HepG2 (cell line): ENCODE measurements around the gene CFAP70. TPM values are rescaled to one million over a fixed set of nuclear protein-coding genes. Genes with fewer than 3 reads are reported as not detected.

Source experiments
- CC2D1A ChIP-seq: sonication (generic); formaldehyde crosslinking; IDR thresholded peaks from 2 replicates; pipeline ENCODE4 v1.8.1; 2023; ENCODE audit warnings: mild to moderate bottlenecking, missing genetic modification reagents
- FOXK1 ChIP-seq: sonication (generic); formaldehyde crosslinking; IDR thresholded peaks from 2 replicates; pipeline ENCODE4 v1.4.0; 2020; ENCODE audit warnings: low read depth, missing genetic modification reagents, borderline replicate concordance
- HDAC6 ChIP-seq: fragments of 200-600 bp; sonication (generic); IDR thresholded peaks from 2 replicates; pipeline ENCODE4 v1.7.0; 2017; ENCODE audit warnings: mild to moderate bottlenecking, antibody characterized with exemption, low read length, low read depth
- HNRNPK ChIP-seq: fragments of 200-400 bp; formaldehyde crosslinking; IDR thresholded peaks from 2 replicates; pipeline ENCODE4 v1.6.1; 2018; ENCODE audit warnings: low read length, low read depth, moderate library complexity, mild to moderate bottlenecking; ENCODE audit not compliant: poor library complexity, severe bottlenecking
- ISL2 ChIP-seq: sonication (generic); formaldehyde crosslinking; IDR thresholded peaks from 2 replicates; pipeline ENCODE4 v1.5.0; 2020; ENCODE audit warnings: missing genetic modification reagents
- KLF16 ChIP-seq, 2 experiments: sonication (generic) in 1 of 2; formaldehyde crosslinking in 1 of 2; IDR thresholded peaks; 2 replicates each; pipeline versions ENCODE4 v1.6.1 to v1.8.0; 2016 to 2023; ENCODE audit warnings: missing genetic modification reagents in 2 of 2, missing compliant biosample characterization in 1 of 2
- NR2F2 ChIP-seq: IDR thresholded peaks from 2 replicates; pipeline ENCODE4 v1.6.1; 2012; ENCODE audit warnings: low read depth, inconsistent platforms, borderline replicate concordance
- PCBP2 ChIP-seq: fragments of 200-400 bp; formaldehyde crosslinking; optimal IDR thresholded peaks from 2 replicates; pipeline ENCODE3; 2018; ENCODE audit warnings: low read length, low read depth; ENCODE audit not compliant: poor library complexity, severe bottlenecking
- SIX4 ChIP-seq: sonication (generic); formaldehyde crosslinking; IDR thresholded peaks from 2 replicates; pipeline ENCODE4 v1.4.0; 2020; ENCODE audit warnings: missing genetic modification reagents
- TOPORS ChIP-seq: sonication (generic); formaldehyde crosslinking; IDR thresholded peaks from 2 replicates; pipeline ENCODE4 v1.8.0; 2023; ENCODE audit warnings: mild to moderate bottlenecking, missing genetic modification reagents
- ZC3H13 ChIP-seq: sonication (generic); formaldehyde crosslinking; IDR thresholded peaks from 2 replicates; pipeline ENCODE4 v1.8.1; 2023; ENCODE audit warnings: mild to moderate bottlenecking, missing genetic modification reagents, moderate library complexity
- ZFP82 ChIP-seq: sonication (generic); formaldehyde crosslinking; IDR thresholded peaks from 2 replicates; pipeline ENCODE4 v1.5.1; 2020; ENCODE audit warnings: mild to moderate bottlenecking, missing genetic modification reagents, borderline replicate concordance
- ZFY ChIP-seq: sonication (generic); formaldehyde crosslinking; IDR thresholded peaks from 2 replicates; pipeline ENCODE4 v1.4.0; 2020; ENCODE audit warnings: missing genetic modification reagents
- ZNF501 ChIP-seq: sonication (generic); formaldehyde crosslinking; IDR thresholded peaks from 2 replicates; pipeline ENCODE4 v1.5.1; 2020; ENCODE audit warnings: mild to moderate bottlenecking, moderate library complexity, missing genetic modification reagents
- ZNF543 ChIP-seq: sonication (generic); formaldehyde crosslinking; IDR thresholded peaks from 2 replicates; pipeline ENCODE4 v1.4.0; 2020; ENCODE audit warnings: mild to moderate bottlenecking, missing genetic modification reagents
- ZNF563 ChIP-seq: sonication (generic); formaldehyde crosslinking; IDR thresholded peaks from 2 replicates; pipeline ENCODE4 v1.8.0; 2022; ENCODE audit warnings: mild to moderate bottlenecking, moderate library complexity, missing genetic modification reagents
- ZNF570 ChIP-seq: sonication (generic); formaldehyde crosslinking; IDR thresholded peaks from 2 replicates; pipeline ENCODE4 v1.4.0; 2020; ENCODE audit warnings: mild to moderate bottlenecking, missing genetic modification reagents, borderline replicate concordance
- ZNF572 ChIP-seq: sonication (generic); formaldehyde crosslinking; IDR thresholded peaks from 2 replicates; pipeline ENCODE4 v1.5.1; 2020; ENCODE audit warnings: mild to moderate bottlenecking, missing genetic modification reagents
- ZNF776 ChIP-seq: sonication (generic); formaldehyde crosslinking; IDR thresholded peaks from 2 replicates; pipeline ENCODE4 v1.4.0; 2020; ENCODE audit warnings: mild to moderate bottlenecking, missing genetic modification reagents
- ZNF790 ChIP-seq: sonication (generic); formaldehyde crosslinking; IDR thresholded peaks from 2 replicates; pipeline ENCODE4 v1.8.0; 2022; ENCODE audit warnings: missing genetic modification reagents, mild to moderate bottlenecking, borderline replicate concordance
- ZNF816 ChIP-seq: sonication (generic); formaldehyde crosslinking; IDR thresholded peaks from 2 replicates; pipeline ENCODE4 v1.8.0; 2022; ENCODE audit warnings: missing genetic modification reagents, mild to moderate bottlenecking, borderline replicate concordance
- polyA plus RNA-seq, 8 experiments: library from polyadenylated mRNA; depleted of rRNA in 3 of 8; stranded (reverse) in 7 of 8; unstranded in 1 of 8; fragments of >200 nt; fragmentation: Illumina TruSeq in 4 of 8; extraction: Trizol in 4 of 8; gene quantifications; 2 replicates each; pipeline versions ENCODE4 v1.2.1 to v1.2.3, GENCODE V29; 2011 to 2016; ENCODE audit warnings: low read depth in 4 of 8, missing spikeins in 1 of 8, mixed read lengths in 1 of 8; ENCODE audit not compliant: insufficient read depth in 1 of 8
- total RNA-seq, 5 experiments: library from RNA; depleted of rRNA; stranded (reverse); fragments of >200 nt; fragmentation: Illumina TruSeq; extraction: Trizol; gene quantifications; 2 replicates each; pipeline ENCODE4 v1.2.3, GENCODE V29; 2016; ENCODE audit warnings: low read depth in 1 of 5
- TF ChIP-seq, protein P1 (sequence below): sonication (generic); formaldehyde crosslinking; IDR thresholded peaks from 2 replicates; pipeline ENCODE4 v1.5.0; 2020; ENCODE audit warnings: missing genetic modification reagents
- TF ChIP-seq, protein P2 (sequence below): sonication (generic); formaldehyde crosslinking; IDR thresholded peaks from 2 replicates; pipeline ENCODE4 v1.5.0; 2020; ENCODE audit warnings: missing genetic modification reagents
- TF ChIP-seq, protein P3 (sequence below): fragments of 450-650 bp; IDR thresholded peaks from 2 replicates; pipeline ENCODE4 v1.6.1; 2016
- TF ChIP-seq, protein P4 (sequence below): IDR thresholded peaks from 2 replicates; pipeline ENCODE4 v1.6.1; 2016; ENCODE audit warnings: low read depth, control low read depth

CFAP70 gene
- total and polyA plus RNA-seq, 2 of the 13 experiments (the other 11 are each of a cell fraction or from before 2014, with no cell fraction given) = 0.27 to 0.38 TPM

DNA sequence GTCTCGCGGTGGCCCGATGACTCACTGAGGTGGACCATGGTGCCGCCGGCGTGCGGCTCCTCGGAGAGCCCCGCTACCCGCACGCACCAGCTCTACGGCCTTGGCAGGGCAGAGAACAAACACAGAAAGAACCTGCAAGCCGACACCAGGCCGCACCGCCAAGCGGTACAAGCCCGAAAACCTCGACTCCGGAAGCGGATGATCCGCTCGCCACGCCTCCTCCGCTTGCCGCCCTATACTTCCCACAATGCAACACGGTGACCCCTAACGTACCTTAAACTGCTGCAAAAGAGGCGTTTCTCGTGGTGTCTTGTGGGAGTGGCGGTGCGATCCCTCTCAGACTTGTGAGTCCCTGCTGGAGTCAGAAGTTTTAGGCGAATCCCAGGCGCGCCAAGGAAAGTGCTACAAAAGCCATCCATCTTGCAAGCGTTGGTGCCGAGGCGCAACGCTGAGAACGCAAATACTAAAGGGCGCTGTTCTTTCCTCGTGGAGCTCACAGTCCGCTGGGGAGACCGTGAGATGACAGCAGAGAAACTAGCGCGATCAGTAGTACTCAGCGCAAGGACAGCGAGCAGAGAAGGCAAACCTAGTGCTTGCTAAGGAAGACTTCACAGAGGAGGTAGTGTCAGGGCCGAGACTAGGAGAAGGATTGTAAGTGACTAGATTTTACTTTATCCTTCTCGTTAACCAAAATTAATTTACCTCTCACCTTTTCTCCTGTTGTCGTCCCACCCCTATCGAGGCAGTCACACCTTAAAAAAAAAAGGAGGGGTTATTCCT lies 106.0 kb downstream of the CFAP70 start, which contains the start of gene MRPS16 (continued):
- TF ChIP-seq ZFP82 (CRISPR knock-in tag) (peak; percentile 47; the same call in 1 of the 2 replicates), HNRNPK (no peak), SIX4 (CRISPR knock-in tag) (peak; percentile 69; the same call in 1 of the 2 replicates), ZFY (peak; percentile 98), KLF16 (CRISPR knock-in tag; IDR thresholded peaks at IDR 0.05) (peak in 1 of 2 experiments; percentile 85; a peak in 1 of 4 replicates), CC2D1A (CRISPR knock-in tag) (no peak), FOXK1 (CRISPR knock-in tag) (peak; percentile 81; the same call in 1 of the 2 replicates), TOPORS (0 out of 2 replicates have a peak, but pooled peaks have one; percentile 26), HDAC6 (no peak), ZNF572 (CRISPR knock-in tag) (peak; percentile 97; the same call in 1 of the 2 replicates), ZNF563 (CRISPR knock-in tag) (peak; percentile 83), ZNF543 (peak; percentile 64; the same call in 1 of the 2 replicates), NR2F2 (no peak), ZNF790 (peak; percentile 81; the same call in 1 of the 2 replicates), ZNF501 (CRISPR knock-in tag) (peak; percentile 64), PCBP2 (no peak), ZNF776 (peak; percentile 90), ZNF816 (CRISPR knock-in tag) (peak; percentile 71; the same call in 1 of the 2 replicates), ZC3H13 (CRISPR knock-in tag) (0 out of 2 replicates have a peak, but pooled peaks have one; percentile 9), ISL2 (CRISPR knock-in tag) (peak; percentile 59; the same call in 1 of the 2 replicates), ZNF570 (CRISPR knock-in tag) (0 out of 2 replicates have a peak, but pooled peaks have one; percentile 40)
- TF ChIP-seq, protein P1, sequence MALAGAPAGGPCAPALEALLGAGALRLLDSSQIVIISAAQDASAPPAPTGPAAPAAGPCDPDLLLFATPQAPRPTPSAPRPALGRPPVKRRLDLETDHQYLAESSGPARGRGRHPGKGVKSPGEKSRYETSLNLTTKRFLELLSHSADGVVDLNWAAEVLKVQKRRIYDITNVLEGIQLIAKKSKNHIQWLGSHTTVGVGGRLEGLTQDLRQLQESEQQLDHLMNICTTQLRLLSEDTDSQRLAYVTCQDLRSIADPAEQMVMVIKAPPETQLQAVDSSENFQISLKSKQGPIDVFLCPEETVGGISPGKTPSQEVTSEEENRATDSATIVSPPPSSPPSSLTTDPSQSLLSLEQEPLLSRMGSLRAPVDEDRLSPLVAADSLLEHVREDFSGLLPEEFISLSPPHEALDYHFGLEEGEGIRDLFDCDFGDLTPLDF (CRISPR knock-in tag) = peak; percentile 92
- TF ChIP-seq, protein P2, sequence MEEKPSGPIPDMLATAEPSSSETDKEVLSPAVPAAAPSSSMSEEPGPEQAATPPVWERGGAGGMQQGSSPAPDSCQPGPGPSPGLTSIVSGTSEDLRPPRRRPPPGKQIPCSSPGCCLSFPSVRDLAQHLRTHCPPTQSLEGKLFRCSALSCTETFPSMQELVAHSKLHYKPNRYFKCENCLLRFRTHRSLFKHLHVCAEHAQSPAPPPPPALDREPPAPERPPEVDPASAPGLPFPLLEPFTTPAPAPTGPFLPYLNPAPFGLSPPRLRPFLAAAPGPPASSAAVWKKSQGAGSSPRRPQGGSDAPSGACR (CRISPR knock-in tag) = peak; percentile 95
- TF ChIP-seq, protein P3, sequence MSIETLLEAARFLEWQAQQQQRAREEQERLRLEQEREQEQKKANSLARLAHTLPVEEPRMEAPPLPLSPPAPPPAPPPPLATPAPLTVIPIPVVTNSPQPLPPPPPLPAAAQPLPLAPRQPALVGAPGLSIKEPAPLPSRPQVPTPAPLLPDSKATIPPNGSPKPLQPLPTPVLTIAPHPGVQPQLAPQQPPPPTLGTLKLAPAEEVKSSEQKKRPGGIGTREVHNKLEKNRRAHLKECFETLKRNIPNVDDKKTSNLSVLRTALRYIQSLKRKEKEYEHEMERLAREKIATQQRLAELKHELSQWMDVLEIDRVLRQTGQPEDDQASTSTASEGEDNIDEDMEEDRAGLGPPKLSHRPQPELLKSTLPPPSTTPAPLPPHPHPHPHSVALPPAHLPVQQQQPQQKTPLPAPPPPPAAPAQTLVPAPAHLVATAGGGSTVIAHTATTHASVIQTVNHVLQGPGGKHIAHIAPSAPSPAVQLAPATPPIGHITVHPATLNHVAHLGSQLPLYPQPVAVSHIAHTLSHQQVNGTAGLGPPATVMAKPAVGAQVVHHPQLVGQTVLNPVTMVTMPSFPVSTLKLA = peak; percentile 55
- TF ChIP-seq, protein P4, sequence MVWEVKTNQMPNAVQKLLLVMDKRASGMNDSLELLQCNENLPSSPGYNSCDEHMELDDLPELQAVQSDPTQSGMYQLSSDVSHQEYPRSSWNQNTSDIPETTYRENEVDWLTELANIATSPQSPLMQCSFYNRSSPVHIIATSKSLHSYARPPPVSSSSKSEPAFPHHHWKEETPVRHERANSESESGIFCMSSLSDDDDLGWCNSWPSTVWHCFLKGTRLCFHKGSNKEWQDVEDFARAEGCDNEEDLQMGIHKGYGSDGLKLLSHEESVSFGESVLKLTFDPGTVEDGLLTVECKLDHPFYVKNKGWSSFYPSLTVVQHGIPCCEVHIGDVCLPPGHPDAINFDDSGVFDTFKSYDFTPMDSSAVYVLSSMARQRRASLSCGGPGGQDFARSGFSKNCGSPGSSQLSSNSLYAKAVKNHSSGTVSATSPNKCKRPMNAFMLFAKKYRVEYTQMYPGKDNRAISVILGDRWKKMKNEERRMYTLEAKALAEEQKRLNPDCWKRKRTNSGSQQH (CRISPR knock-in tag) = peak; percentile 77; the same call in 1 of the 2 replicates
